ENCODE data around the gene AVPR1A.

The AVPR1A gene

GRCh38 chr12:63138488-63138887, 12.5 kb downstream of the AVPR1A start:
- no peak for DNase-seq (ENCODE audit: low read depth)
- no peak overlapping the region for H3K4me3 ChIP-seq (ENCODE audit: low read depth, low read length)
- no peak for TF ChIP-seq CTCF (IDR thresholded peaks at IDR 0.05; ENCODE audit: control insufficient read depth, extremely low read depth, insufficient read depth)

- no peak overlapping the region for H3K4me3 ChIP-seq (ENCODE audit: low read depth, low read length)
- no peak for DNase-seq (ENCODE audit: low read depth)
- TF ChIP-seq CTCF (IDR thresholded peaks at IDR 0.05; ENCODE audit: control insufficient read depth, extremely low read depth, insufficient read depth): no peak
Observed at GRCh38 chr12:63133981-63134380, 17.0 kb downstream of the AVPR1A start.

DNA sequence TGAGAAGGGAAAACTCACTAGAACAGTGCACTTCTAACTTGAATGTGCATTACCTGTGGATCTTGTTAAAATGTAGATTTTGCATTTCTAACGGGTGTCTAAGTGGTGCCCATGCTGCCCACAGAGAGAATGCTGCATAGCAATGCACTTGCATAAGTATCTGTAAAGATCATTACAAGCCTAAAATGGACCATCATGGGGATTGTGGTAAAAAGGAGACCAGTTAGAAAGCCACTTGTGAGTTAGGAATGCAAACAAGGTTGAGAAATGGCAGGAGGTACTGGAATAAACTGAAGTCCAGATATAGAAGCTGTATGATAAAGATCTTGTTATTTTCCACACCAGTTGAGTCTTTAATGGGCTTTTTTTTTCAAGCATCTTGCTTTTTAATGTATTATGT, 18.8 kb downstream of the AVPR1A start:
- no peak overlapping the region for H3K4me3 ChIP-seq (ENCODE audit: low read depth, low read length)
- no peak for DNase-seq (ENCODE audit: low read depth)
- no peak for TF ChIP-seq CTCF (IDR thresholded peaks at IDR 0.05; ENCODE audit: control insufficient read depth, extremely low read depth, insufficient read depth)

DNA sequence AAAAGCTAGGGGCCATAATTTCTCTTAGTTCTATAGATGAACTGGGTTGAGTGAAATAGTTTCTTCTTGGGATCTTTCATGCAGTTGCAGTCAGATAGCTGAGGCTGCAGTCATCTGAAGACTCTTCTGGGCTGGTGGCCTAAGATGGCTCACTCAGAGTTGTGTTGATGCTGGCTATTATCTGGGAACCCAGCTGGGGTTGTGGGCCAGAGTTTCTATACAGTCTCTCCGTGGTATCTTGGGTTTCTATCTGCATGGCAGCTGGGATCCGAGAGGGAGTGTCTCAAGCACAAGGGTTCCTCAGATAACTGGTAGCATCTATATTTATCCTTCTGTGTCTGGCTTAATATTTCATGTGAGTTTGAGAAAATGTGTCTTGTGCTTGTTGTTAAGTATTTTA, 21.1 kb downstream of the AVPR1A start:
- no peak for TF ChIP-seq CTCF (IDR thresholded peaks at IDR 0.05; ENCODE audit: control insufficient read depth, extremely low read depth, insufficient read depth)
- no peak for DNase-seq (ENCODE audit: low read depth)
- no peak overlapping the region for H3K4me3 ChIP-seq (ENCODE audit: low read depth, low read length)

DNA sequence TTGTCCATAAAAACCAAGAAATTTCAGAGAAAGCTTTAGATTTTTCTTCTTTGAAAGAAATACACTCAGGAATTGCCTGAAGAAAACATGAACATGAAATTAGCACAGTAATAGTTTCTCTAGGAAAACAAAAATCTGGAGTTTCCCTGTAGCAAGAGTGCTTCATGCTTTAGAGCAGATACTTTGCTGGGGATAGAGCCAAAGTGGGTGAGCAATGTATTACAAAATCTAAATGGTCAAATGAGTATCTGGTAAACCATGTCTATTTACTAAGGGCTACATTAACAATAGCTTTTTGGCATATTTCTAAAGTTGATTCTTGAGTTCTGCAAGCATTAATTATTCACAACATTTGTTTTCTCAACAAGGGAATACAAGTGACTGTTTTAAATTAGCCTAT, 26.2 kb downstream of the AVPR1A start:
- TF ChIP-seq CTCF (IDR thresholded peaks at IDR 0.05; ENCODE audit: control insufficient read depth, extremely low read depth, insufficient read depth): no peak
- H3K4me3 ChIP-seq (ENCODE audit: low read depth, low read length): no peak overlapping the region
- DNase-seq (ENCODE audit: low read depth): no peak

- no peak for DNase-seq (ENCODE audit: low read depth)
- H3K4me3 ChIP-seq (ENCODE audit: low read depth, low read length): no peak overlapping the region
- peak; percentile 81 for TF ChIP-seq CTCF (IDR thresholded peaks at IDR 0.05; ENCODE audit: control insufficient read depth, extremely low read depth, insufficient read depth)
Observed at GRCh38 chr12:63103494-63104131, 47.4 kb downstream of the AVPR1A start.

DNA sequence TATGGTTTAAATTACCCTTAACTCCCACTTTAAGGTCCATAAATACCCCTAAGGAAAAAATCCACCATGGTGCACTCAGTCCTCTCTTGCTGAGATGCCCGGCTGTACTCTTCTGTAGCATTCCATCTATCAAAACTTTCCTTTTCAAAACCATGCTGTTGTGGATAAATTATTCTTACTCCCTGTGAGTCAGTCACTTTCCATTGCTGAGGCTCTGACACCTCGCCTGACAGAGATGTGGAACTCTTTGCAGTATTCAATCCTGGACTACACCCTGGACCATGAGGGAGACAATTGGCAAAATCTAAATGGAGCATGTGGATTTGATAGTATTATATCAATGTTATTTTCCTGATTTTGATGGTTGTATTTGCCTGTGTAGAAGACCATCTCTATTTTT, 49.1 kb downstream of the AVPR1A start:
- DNase-seq (ENCODE audit: low read depth): no peak
- TF ChIP-seq CTCF (IDR thresholded peaks at IDR 0.05; ENCODE audit: control insufficient read depth, extremely low read depth, insufficient read depth): no peak
- H3K4me3 ChIP-seq (ENCODE audit: low read depth, low read length): no peak overlapping the region

Data from LNCaP clone FGC (cell line).